ENCODE data around the gene MYO10.

MYO10 gene

GRCh38 chr5:16701134-16702099, 234.7 kb downstream of the MYO10 start:
- H3K36me3 ChIP-seq (ENCODE audit: insufficient read depth, low read length) = no peaks in the 10 kb centered on the region
- H3K79me2 ChIP-seq (ENCODE audit: insufficient read depth, low read length) = no peaks in the 10 kb centered on the region
- DNase-seq (no peak), ATAC-seq (ENCODE audit: insufficient read depth, low read depth) (no peak)
- H4K20me1 ChIP-seq (ENCODE audit: insufficient read depth, low read length) = no peaks in the 10 kb centered on the region
- no peak overlapping the region for H2AFZ ChIP-seq (ENCODE audit: low read depth, low read length)
- no peaks in the 10 kb centered on the region for H3K27me3 ChIP-seq (ENCODE audit: insufficient read depth, low read length, poor library complexity)
- H3K4me2 ChIP-seq (ENCODE audit: insufficient read depth, low read length) = no peak overlapping the region
- H3K4me3 ChIP-seq (ENCODE audit: low read depth in 1 of 2, low read length in 2 of 2) = no peak overlapping the region
- no peak for TF ChIP-seq CTCF (IDR thresholded peaks at IDR 0.05; ENCODE audit: borderline replicate concordance, extremely low read depth, low read length, poor library complexity, severe bottlenecking)
- TF ChIP-seq EZH2 (IDR thresholded peaks at IDR 0.05; ENCODE audit: borderline replicate concordance, low read depth, low read length, severe bottlenecking) = no peak
- H3K27ac ChIP-seq (ENCODE audit: low read length) = no peak overlapping the region
- H3K9me3 ChIP-seq (ENCODE audit: insufficient read depth, low read length, severe bottlenecking) = no peaks in the 10 kb centered on the region
- no peaks in the 10 kb centered on the region for H3K4me1 ChIP-seq (ENCODE audit: insufficient read depth, low read length)
- H3K9ac ChIP-seq (ENCODE audit: low read depth, low read length) = no peak overlapping the region

- DNase-seq = no peak
- ATAC-seq (ENCODE audit: insufficient read depth, low read depth) = no peak
- H3K4me2 ChIP-seq (ENCODE audit: insufficient read depth, low read length) = no peak overlapping the region
- H2AFZ ChIP-seq (ENCODE audit: low read depth, low read length) = no peak overlapping the region
- H3K4me1 ChIP-seq (ENCODE audit: insufficient read depth, low read length) = no peaks in the 10 kb centered on the region
- H3K27me3 ChIP-seq (ENCODE audit: insufficient read depth, low read length, poor library complexity) = no peaks in the 10 kb centered on the region
- no peak overlapping the region for H3K4me3 ChIP-seq (ENCODE audit: low read depth in 1 of 2, low read length in 2 of 2)
- H4K20me1 ChIP-seq (ENCODE audit: insufficient read depth, low read length) = no peaks in the 10 kb centered on the region
- no peak overlapping the region for H3K9ac ChIP-seq (ENCODE audit: low read depth, low read length)
- no peaks in the 10 kb centered on the region for H3K9me3 ChIP-seq (ENCODE audit: insufficient read depth, low read length, severe bottlenecking)
- no peaks in the 10 kb centered on the region for H3K36me3 ChIP-seq (ENCODE audit: insufficient read depth, low read length)
- no peak for TF ChIP-seq EZH2 (IDR thresholded peaks at IDR 0.05; ENCODE audit: borderline replicate concordance, low read depth, low read length, severe bottlenecking)
- TF ChIP-seq CTCF (IDR thresholded peaks at IDR 0.05; ENCODE audit: borderline replicate concordance, extremely low read depth, low read length, poor library complexity, severe bottlenecking) = no peak
- H3K27ac ChIP-seq (ENCODE audit: low read length) = no peak overlapping the region
- no peaks in the 10 kb centered on the region for H3K79me2 ChIP-seq (ENCODE audit: insufficient read depth, low read length)
Measured at GRCh38 chr5:16700081-16700480, 236.0 kb downstream of the MYO10 start.

- DNase-seq = no peak
- Histone ChIP-seq H3K36me3 (ENCODE audit: insufficient read depth, low read length) (no peaks in the 10 kb centered on the region), H3K4me1 (ENCODE audit: insufficient read depth, low read length) (no peaks in the 10 kb centered on the region)
Measured at GRCh38 chr5:16695779-16696178, 240.3 kb downstream of the MYO10 start.

More at GRCh38 chr5:16695779-16696178, 240.3 kb downstream of the MYO10 start:
- Histone ChIP-seq H2AFZ (ENCODE audit: low read depth, low read length) (no peak overlapping the region), H3K79me2 (ENCODE audit: insufficient read depth, low read length) (no peaks in the 10 kb centered on the region), H3K4me3 (ENCODE audit: low read depth in 1 of 2, low read length in 2 of 2) (no peak overlapping the region), H3K9me3 (ENCODE audit: insufficient read depth, low read length, severe bottlenecking) (no peaks in the 10 kb centered on the region), H3K4me2 (ENCODE audit: insufficient read depth, low read length) (no peak overlapping the region), H3K9ac (ENCODE audit: low read depth, low read length) (no peak overlapping the region), H3K27ac (ENCODE audit: low read length) (no peak overlapping the region), H3K27me3 (ENCODE audit: insufficient read depth, low read length, poor library complexity) (no peaks in the 10 kb centered on the region), H4K20me1 (ENCODE audit: insufficient read depth, low read length) (no peaks in the 10 kb centered on the region)
- ATAC-seq (ENCODE audit: insufficient read depth, low read depth) = no peak
- no peak for TF ChIP-seq CTCF (IDR thresholded peaks at IDR 0.05; ENCODE audit: borderline replicate concordance, extremely low read depth, low read length, poor library complexity, severe bottlenecking)
- TF ChIP-seq EZH2 (IDR thresholded peaks at IDR 0.05; ENCODE audit: borderline replicate concordance, low read depth, low read length, severe bottlenecking) = no peak
